ENCODE measurements around the gene VSTM5.
"Not testable (repeated sequence)": the region's sequence is repeated elsewhere in the genome, so short reads cannot be mapped to it uniquely, and the experiment has no call there.

The VSTM5 gene

GRCh38 chr11:93784935-93785360 is 65.5 kb downstream of the VSTM5 start:
- DNase-seq: no peak

DNA sequence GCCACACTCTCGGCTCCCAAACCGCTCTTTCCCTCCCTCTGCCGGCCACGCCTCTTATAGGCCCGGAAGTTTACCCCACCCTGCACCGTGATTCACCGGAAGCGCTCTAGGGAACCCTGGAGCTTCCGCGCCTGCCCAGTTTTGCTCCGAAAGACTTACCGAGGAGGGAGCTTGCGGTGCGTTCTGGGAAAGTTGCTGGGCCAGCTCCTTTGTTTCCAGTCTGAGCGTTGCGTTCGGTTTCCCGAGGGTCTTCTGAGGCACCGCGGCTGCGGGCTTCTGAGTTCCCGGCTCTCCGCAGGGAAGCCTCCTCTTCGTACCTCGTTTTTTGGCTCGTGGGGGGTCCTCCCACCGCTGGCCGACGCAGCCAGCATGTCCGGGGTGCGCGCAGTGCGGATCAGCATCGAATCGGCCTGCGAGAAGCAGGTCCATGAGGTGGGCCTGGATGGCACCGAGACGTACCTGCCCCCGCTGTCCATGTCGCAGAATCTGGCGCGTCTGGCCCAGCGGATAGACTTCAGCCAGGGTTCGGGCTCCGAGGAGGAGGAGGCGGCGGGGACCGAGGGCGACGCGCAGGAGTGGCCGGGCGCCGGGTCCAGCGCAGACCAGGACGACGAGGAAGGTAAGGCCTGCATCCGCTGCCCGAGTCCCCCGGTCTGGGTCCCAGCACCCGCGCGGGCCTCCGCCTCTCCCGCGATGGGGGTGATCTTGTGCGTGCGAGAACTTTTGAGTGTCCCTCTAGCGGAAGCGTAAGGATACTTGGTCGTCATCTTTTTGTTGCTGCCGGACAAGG is 66.1 kb downstream of the VSTM5 start, which contains the start of gene MED17:
TSS of gene MED17 (plus strand) at position 138 of the 790 bp plus-strand sequence. CDS start at position 370, 232 bp downstream.
- DNase-seq: peak; percentile 95

DNA sequence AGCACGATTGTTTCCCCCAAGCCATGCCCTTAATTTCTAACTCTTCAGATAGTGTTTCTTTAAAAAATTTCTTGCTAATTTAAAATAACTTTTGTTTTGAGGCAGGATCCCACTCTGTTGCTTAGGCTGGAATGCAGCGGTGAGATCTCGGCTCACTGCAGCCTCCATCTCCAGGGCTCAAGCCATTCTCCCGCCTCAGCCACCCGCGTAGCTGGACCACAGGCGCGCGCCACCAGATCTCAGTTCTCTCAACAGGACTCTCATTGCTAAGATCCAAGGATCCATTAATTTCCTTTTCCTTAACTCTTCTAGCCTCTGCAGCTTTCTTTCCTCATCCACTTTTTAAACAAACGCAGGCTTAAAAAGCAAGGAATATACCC is 66.7 kb downstream of the VSTM5 start:
- DNase-seq: no peak

- no peak for DNase-seq
These were observed 67.1 kb downstream of the VSTM5 start for GRCh38 chr11:93783362-93783761.

- DNase-seq: no peak
These were observed 75.1 kb downstream of the VSTM5 start for GRCh38 chr11:93775289-93775688.

DNA sequence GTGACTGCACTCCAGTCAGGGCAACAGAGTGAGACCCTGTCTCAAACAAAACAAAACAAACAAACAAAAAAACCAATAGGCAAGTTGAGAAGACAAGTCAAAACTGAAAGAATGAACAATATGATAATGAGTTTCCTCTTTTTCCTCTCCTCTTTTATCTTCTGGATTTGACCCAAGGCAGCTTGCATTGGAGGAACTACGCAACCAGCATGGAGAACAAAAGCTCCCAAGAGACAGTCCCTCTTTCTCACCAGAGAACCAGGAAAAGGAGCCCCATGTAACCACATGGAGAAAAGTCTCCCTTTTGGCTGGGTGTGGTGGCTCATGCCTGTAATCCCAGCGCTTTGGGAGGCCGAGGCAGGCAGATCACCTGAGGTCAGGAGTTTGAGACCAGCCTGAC is 75.9 kb downstream of the VSTM5 start:
- not testable (repeated sequence) for DNase-seq

DNA sequence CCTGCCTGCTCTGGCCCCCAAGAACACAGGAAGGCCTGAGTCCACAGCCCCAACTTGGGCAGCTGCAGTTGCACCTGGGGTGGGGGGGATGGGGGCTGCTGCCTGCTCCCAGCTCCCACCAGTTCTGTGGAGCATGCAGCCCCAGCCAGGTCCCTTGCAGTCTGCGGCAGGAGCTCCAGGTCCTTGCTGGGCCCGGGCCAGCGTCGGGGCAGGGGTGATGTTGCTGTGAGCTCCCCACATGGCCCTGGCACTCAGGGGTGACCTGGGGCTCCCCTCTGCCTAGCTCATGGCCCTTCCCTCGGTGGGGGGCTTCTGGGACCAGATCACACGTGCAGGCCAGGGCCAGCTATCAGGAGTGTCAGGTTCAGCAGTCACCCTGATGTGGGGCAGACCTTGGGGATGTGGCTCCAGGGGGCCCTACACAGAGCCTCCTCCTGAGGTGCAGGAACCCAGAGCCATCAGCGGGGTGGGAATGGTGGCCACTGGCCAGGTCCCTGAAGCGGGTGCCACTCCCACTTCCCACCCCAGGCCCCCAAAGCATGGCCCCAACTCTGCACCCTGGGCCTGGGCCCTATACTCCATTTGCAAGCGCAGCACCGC is 76.7 kb downstream of the VSTM5 start:
- no peak for DNase-seq

DNA sequence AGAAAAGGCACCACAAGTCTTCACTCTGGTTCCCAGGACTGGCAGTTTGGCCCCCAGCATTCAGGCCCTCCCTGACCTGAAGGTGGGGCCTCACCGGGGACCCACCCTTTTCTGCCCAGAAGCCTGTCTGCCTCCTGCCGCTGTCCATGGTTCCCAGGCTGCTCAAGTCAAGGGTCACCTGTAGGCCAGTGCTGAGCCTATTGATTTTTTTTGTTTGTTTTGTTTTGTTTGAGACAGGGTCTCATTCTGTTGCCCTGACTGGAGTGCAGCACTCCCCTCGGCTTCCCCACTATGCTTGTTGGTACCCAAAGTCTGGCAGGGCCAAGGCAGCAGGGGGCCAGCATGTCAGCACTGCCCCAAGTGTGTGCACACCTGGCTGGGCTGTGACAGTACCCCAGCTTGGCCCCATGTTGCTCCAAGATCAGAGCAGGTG is 77.4 kb downstream of the VSTM5 start:
- DNase-seq: no peak

GRCh38 chr11:93772123-93772522 is 78.3 kb downstream of the VSTM5 start:
- no peak for DNase-seq

- no peak for DNase-seq
These were observed 80.3 kb downstream of the VSTM5 start for GRCh38 chr11:93770160-93770559.
